ENCODE results near the gene ZNF782. TPM values are rescaled to one million over a fixed set of nuclear protein-coding genes. Genes with fewer than 3 reads are reported as not detected.

Gene ZNF782
- total RNA-seq, 1 experiment from 2014 or later = 4.9 TPM

GRCh38 chr9:96858018-96858573 is 3.8 kb upstream of the ZNF782 start:
- no peak overlapping the region for H2BK5ac ChIP-seq (ENCODE audit: insufficient read length, low read length)
- H2BK20ac ChIP-seq (ENCODE audit: low read depth, low read length, poor library complexity, severe bottlenecking) = no peak overlapping the region
- no peak overlapping the region; a peak in 1 of 5 replicates for H3K4me3 Mint-ChIP-seq
- H3K9me3 ChIP-seq (ENCODE audit: control insufficient read depth, low read depth, low read length) = no peaks in the 10 kb centered on the region
- no CpG with 5 or more reads among the region's 2 CpGs for WGBS (ENCODE audit: extremely low coverage, insufficient read length, low lambda C conversion rate)
- H3K56ac ChIP-seq (ENCODE audit: insufficient read length, low read depth, low read length) = no peak overlapping the region
- H3K27me3 ChIP-seq (ENCODE audit: insufficient read depth, low read length) = no peaks in the 10 kb centered on the region
- no peaks in the 10 kb centered on the region for H3K79me2 ChIP-seq (ENCODE audit: insufficient read depth, low read length)
- no peak overlapping the region for H3K27ac ChIP-seq (ENCODE audit: insufficient read length, low read depth, low read length)
- no peak overlapping the region for H2BK15ac ChIP-seq (ENCODE audit: low read depth, low read length)
- no peak overlapping the region for H2BK120ac ChIP-seq (ENCODE audit: low read depth, low read length, poor library complexity, severe bottlenecking)
- no peak for DNase-seq
- no peak overlapping the region for H3K4me2 ChIP-seq (ENCODE audit: insufficient read depth, insufficient read length, low read length)
- H3K9me3 Mint-ChIP-seq = no peaks in the 10 kb centered on the region; a peak in 1 of 5 replicates
- no peaks in the 10 kb centered on the region for H4K20me1 ChIP-seq (ENCODE audit: control insufficient read depth, insufficient read depth, insufficient read length)
- no peak overlapping the region for H3K18ac ChIP-seq (ENCODE audit: insufficient read length, low read depth, low read length)
- H2AFZ ChIP-seq (ENCODE audit: low read length) = no peak overlapping the region
- no peak overlapping the region for H4K5ac ChIP-seq (ENCODE audit: insufficient read length, low read depth, low read length)
- H3K23me2 ChIP-seq (ENCODE audit: insufficient read length, low read depth, low read length, poor library complexity, severe bottlenecking) = peaks cover 8% of the 10 kb centered on the region
- no peak overlapping the region for H4K91ac ChIP-seq (ENCODE audit: insufficient read length, low read depth, low read length)
- H3K27ac Mint-ChIP-seq = peak overlapping the region in 1 of 3 experiments; percentile 7; a peak in 1 of 7 replicates
- no peaks in the 10 kb centered on the region for H3K79me1 ChIP-seq (ENCODE audit: insufficient read depth, low read depth, low read length, poor library complexity, severe bottlenecking)
- TF ChIP-seq, protein P1, sequence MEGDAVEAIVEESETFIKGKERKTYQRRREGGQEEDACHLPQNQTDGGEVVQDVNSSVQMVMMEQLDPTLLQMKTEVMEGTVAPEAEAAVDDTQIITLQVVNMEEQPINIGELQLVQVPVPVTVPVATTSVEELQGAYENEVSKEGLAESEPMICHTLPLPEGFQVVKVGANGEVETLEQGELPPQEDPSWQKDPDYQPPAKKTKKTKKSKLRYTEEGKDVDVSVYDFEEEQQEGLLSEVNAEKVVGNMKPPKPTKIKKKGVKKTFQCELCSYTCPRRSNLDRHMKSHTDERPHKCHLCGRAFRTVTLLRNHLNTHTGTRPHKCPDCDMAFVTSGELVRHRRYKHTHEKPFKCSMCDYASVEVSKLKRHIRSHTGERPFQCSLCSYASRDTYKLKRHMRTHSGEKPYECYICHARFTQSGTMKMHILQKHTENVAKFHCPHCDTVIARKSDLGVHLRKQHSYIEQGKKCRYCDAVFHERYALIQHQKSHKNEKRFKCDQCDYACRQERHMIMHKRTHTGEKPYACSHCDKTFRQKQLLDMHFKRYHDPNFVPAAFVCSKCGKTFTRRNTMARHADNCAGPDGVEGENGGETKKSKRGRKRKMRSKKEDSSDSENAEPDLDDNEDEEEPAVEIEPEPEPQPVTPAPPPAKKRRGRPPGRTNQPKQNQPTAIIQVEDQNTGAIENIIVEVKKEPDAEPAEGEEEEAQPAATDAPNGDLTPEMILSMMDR (conservative IDR thresholded peaks at IDR 0.05) = no peak
- no peak overlapping the region for H2BK12ac ChIP-seq (ENCODE audit: insufficient read length, low read depth, low read length)
- no peak overlapping the region for H3T11ph ChIP-seq (ENCODE audit: low read length)
- H3K36me3 Mint-ChIP-seq (ENCODE audit: insufficient read depth in 1 of 3, low read depth in 3 of 3) = no peaks in the 10 kb centered on the region
- H3K27me3 Mint-ChIP-seq (ENCODE audit: low read depth) = peaks cover 5% of the 10 kb centered on the region
- H4K8ac ChIP-seq (replicated peaks; ENCODE audit: insufficient read length, low read depth, low read length) = no peak overlapping the region
- peaks cover 43 to 46% of the 10 kb centered on the region in 2 experiments for H3K4me1 Mint-ChIP-seq
- no peak overlapping the region for H3K9ac ChIP-seq (ENCODE audit: extremely low read depth, insufficient read length, low read length)
- H2AK5ac ChIP-seq (ENCODE audit: insufficient read length, low read length) = no peak overlapping the region
- no peak overlapping the region for H3K14ac ChIP-seq (ENCODE audit: insufficient read depth, low read length)
- H3K23ac ChIP-seq (ENCODE audit: insufficient read length, low read depth, low read length) = no peak overlapping the region
- H3K4ac ChIP-seq (ENCODE audit: low read depth, low read length) = no peak overlapping the region
- no peaks in the 10 kb centered on the region; the same call in 1 of the 2 replicates for H3K4me1 ChIP-seq (ENCODE audit: insufficient read depth, low read length)
